HG03460 (cell line): ENCODE data around the gene RAB1B.
"Not testable (repeated sequence)": the region's sequence is repeated elsewhere in the genome, so short reads cannot be mapped to it uniquely, and the experiment has no call there.

Experiments used
- ATAC-seq: cut with Tn5 transposase; IDR thresholded peaks from one replicate; pipeline ENCODE4 v1.9.1; 2021; ENCODE audit not compliant: unreplicated experiment

Gene RAB1B

GRCh38 chr11:66266378-66267038 is 1.9 kb upstream of the RAB1B start:
- ATAC-seq = no peak

DNA sequence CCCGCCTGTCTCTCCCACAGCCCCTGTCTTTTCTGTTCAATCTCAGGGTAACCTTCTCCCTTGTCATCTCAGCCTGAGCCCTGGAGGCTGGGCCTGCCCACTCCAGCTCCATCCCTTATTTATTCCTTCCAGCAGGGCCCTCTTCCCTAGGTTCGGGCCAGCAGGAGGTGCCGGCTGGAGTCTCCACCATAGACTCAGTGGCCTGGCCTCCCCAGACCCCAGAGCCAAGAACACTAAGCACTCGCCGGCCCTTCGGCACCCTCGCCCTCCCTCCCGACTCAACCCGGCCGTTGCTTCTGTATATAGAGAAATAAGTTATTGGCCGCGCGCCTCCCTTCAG is 1.4 kb upstream of the RAB1B start:
- no peak for ATAC-seq

DNA sequence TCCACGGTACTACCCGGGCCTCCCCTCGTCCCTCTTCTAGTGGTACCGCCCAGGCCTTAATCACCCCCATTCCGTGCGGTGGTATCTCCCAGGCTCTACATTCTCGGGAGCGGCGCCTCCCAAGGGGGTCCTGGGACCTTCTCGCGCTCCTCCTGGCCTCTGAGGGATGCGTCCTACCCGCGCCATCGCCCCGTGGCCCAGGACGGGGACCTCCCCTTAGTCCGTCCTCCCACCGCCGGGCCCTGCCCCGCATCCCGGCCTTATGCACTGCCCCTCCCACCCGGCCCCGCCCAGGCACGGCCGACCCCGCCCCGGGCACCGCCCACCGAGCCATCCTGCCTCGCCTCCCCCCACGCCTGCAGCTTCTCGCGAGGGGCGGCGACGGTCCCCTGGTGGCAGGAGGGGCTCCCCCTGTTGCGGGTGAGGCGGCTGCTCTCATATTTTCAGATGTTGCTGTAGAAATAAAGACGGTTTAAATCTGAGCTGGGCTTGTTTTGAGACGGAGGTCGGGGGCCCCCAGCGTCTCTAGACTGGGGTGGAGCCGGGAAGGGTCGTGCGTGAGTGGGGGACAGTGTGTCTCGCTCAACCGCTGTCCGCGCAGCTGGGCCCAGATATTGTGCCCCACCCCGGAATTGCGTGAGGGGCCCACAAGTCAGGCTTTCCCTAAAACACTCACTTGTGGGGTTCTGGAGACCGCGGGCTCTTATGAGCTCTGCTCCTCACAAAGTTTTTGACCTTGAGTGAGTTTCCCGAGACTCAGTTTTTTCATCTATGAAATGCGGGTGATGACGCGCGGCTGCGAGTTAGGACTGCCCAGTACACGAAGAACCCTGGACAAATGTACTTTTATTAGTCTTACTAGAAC is 828 bp upstream of the RAB1B start:
- peak; percentile 49 for ATAC-seq

DNA sequence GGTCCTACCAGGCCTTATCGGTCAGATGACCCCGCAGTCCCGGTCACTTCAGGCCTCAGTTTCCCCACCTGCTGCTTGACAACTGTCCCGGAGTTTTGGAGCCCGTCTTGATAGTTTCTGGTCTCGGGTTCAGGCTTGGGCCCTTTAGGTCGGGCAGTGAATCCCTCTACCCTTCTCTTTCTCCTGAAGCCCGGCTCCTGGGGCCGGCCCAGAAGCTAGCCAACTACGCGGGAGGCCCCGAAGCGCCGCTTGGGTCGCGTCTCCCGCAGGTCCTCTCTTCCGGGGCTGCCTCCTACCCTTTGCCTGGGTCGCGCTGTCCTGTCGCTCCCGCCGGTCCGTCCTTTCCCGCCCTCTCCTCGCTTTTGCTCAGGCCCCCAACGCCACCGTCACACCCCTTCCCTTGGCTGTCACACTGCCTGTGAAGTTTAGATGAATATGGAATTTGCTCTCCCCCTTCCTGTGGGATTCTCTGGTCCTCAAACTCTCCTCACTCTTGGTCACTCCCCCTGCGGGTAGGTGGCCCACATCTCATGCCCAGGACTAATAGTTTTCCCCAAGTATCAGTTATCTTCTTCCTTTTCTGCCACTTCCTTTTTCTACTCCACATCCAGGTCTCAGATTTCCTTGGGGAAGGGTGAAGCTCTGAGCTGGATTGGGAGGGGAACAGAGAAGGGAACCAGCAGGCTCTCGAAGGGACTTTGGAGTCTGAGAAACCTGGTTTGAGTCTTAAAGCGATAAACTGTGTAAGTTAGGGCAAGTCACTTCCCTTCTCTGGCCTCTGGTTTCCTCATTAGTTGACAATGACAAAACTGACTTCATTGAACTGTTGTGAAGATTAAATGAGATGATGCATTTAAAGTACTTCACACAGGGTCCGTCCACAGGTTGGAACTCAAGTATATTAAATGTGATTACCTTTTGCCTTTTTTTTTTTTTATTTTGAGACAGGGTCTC is 790 bp downstream of the RAB1B start:
- no peak for ATAC-seq

DNA sequence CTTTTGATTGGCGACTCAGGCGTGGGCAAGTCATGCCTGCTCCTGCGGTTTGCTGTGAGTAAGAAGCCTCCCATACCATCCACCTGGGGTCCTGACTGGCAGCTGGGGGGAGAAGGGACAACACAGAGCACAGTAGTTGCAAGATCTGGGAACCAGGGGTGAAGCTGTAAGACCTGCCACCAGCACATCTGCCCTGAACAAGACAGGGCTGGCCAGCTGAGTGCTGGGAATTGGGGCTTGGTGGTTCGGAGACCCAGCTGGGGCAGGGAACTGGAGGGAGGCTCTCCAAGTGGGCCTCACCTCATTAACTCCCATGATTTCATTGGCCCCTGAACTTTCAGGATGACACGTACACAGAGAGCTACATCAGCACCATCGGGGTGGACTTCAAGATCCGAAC is 3.4 kb downstream of the RAB1B start:
- no peak for ATAC-seq

DNA sequence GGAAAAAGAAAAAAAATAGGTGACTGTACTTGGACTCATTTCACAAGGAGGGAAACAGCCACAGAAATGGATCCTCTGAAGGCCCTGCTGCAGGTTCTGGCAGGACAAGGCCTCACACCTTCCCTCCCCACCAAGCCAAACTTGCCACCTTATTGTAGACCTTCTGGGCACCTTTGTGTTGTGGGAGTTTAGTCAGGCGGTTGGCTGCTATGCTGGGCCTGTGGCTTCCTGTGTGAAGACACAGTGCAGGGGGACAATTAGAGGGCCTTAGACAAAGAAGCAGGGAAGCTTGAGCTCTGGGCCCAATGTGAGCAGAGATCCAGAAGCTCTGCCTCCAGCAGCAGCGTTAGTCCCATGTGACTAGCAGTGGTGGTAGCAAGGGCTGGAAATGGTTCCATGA is 4.2 kb downstream of the RAB1B start:
- no peak for ATAC-seq

GRCh38 chr11:66274219-66274618 is 5.8 kb downstream of the RAB1B start:
- no peak for ATAC-seq

- no peak for ATAC-seq
Measured at GRCh38 chr11:66275396-66275795, 7.0 kb downstream of the RAB1B start.

DNA sequence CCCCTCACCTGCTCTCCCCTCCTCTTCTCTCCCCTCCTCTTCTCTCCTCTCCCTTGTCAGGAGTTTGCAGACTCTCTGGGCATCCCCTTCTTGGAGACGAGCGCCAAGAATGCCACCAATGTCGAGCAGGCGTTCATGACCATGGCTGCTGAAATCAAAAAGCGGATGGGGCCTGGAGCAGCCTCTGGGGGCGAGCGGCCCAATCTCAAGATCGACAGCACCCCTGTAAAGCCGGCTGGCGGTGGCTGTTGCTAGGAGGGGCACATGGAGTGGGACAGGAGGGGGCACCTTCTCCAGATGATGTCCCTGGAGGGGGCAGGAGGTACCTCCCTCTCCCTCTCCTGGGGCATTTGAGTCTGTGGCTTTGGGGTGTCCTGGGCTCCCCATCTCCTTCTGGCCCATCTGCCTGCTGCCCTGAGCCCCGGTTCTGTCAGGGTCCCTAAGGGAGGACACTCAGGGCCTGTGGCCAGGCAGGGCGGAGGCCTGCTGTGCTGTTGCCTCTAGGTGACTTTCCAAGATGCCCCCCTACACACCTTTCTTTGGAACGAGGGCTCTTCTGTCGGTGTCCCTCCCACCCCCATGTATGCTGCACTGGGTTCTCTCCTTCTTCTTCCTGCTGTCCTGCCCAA is 7.7 kb downstream of the RAB1B start:
- no peak for ATAC-seq

GRCh38 chr11:66276619-66277018 is 8.2 kb downstream of the RAB1B start:
- not testable (repeated sequence) for ATAC-seq

GRCh38 chr11:66277064-66277463 is 8.6 kb downstream of the RAB1B start:
- not testable (repeated sequence) for ATAC-seq

- ATAC-seq = no peak
Measured at GRCh38 chr11:66277471-66278362, 9.3 kb downstream of the RAB1B start, which contains the start of gene CNIH2. Gene CNIH2 (plus strand): TSS chr11:66278175. CDS start chr11:66278457, 282 bp downstream.

DNA sequence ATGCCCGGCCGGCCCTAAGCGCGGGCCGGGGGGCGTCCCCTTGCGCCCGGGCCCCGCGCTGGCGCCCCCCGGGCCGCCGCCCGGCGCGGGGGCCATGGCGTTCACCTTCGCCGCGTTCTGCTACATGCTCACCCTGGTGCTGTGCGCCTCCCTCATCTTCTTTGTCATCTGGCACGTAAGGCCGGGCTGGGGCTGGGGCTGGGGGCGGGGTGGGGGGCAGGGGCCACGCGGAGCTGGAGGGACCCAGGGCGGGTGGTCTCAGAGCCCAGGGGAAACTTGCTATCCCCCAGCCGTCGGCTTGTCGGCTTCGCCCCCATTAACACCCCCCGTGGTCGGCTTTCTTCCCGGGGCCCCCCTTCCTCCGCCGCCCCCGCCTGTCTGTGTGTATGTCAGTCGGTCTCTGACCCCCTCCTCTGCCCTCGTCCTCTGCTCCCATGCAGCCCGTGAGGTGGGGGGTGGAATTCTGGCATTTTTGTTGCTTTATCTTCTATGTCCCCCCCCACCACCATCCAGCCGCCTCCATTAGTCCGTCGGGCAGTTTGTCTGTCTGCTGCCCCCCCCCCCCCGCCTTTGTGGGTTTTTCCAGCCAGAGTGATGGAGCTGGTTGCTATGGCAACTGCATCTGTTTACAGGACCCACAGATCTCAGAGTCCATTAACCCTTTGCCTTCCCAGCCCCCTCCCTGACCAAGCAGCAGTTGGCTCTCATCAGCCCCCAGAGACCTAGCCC is 10.1 kb downstream of the RAB1B start:
- ATAC-seq = no peak

DNA sequence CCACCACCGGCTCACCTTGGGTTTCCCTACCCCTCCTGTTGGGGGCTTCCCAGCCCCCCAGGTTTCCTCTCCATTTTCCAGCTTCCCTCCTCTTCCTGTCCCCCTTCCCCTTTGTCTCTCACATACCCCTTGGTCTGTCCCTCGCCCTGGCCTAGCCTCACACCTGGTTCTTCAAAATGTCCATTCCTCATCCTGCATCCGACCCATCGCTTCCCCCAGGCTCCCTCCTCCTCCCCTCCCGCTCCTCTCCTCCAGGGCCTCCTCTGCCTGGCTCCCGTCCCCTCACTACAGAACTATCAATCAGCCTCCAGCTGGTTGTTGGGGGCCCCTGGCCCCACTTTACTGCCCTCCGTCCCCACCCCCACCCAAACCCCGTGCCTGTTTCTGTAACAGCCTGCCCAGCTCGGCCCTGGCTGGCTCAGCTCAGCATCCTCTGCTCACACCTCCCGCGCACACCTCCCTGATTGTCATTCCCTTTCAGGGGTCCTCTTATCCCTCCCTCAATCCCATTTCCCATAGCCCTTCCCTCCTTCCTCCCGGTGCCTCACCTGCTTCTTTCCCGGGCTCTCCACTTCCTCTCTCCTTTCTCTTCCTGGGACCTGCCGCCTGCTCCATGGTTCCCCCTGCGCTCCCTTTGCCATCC is 10.8 kb downstream of the RAB1B start:
- ATAC-seq = no peak

- no peak for ATAC-seq
Measured at GRCh38 chr11:66280428-66280827, 12.0 kb downstream of the RAB1B start.

DNA sequence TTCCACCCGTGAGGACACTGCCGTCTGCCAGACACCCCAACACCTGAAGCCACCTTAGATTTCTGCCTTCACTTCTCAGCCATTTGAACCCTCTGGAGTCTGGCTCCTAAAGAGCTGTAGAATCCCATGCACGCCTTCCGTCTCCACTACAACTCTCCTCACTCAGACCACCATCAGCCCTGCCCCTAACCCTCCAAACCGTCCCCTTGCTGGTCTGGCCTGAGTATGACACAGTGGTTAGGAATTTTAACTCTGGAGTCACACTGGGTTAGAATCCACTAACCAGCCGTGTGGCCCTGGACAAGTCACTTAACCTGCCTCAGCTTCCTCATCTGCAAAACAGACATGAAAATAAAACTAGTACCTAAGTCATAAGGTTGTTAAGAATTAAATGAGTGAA is 12.6 kb downstream of the RAB1B start:
- no peak for ATAC-seq

GRCh38 chr11:66281776-66282467 is 13.5 kb downstream of the RAB1B start:
- no peak for ATAC-seq
